A549 (cell line): ENCODE data around the gene BNC2.

ENCODE experiments used
- CEBPB ChIP-seq, 2 experiments: fragments of >200 bp in 1 of 2; sonication (Bioruptor Twin) in 1 of 2; formaldehyde crosslinking in 1 of 2; IDR thresholded peaks; 2 replicates each; pipeline ENCODE4 v1.6.1; 2012 to 2016
- CTCF ChIP-seq: fragments of >200 bp; sonication (Bioruptor Twin); formaldehyde crosslinking; IDR thresholded peaks from 3 replicates; pipeline ENCODE4 v1.5.1; 2016
- FOSL2 ChIP-seq, 2 experiments: fragments of 450-650 bp in 1 of 2; fragments of >200 bp in 1 of 2; sonication (Bioruptor Twin) in 1 of 2; formaldehyde crosslinking; IDR thresholded peaks; 2 replicates each; pipeline versions ENCODE4 v1.5.0 to v1.6.1; 2016 to 2020; ENCODE audit warnings: mild to moderate bottlenecking in 1 of 2, moderate library complexity in 1 of 2
- HES2 ChIP-seq: fragments of >200 bp; sonication (Bioruptor Twin); formaldehyde crosslinking; IDR thresholded peaks from 2 replicates; pipeline ENCODE4 v1.6.1; 2016
- HMGXB4 ChIP-seq: fragments of 250-450 bp; sonication (Bioruptor Pico); IDR thresholded peaks from 2 replicates; pipeline ENCODE4 v1.5.0; 2021; ENCODE audit warnings: mild to moderate bottlenecking, moderate library complexity, borderline replicate concordance
- JUN ChIP-seq, 2 experiments: fragments of >200 bp; sonication (Bioruptor Twin); formaldehyde crosslinking; IDR thresholded peaks; 2 replicates in 1 of 2; 3 replicates in 1 of 2; pipeline ENCODE4 v1.6.1; 2016 to 2017
- JUNB ChIP-seq: fragments of >200 bp; sonication (Bioruptor Twin); formaldehyde crosslinking; IDR thresholded peaks from 2 replicates; pipeline ENCODE4 v1.6.1; 2016
- MAZ ChIP-seq: fragments of 150-350 bp; IDR thresholded peaks from 2 replicates; pipeline ENCODE4 v1.6.1; 2014; ENCODE audit warnings: antibody characterized with exemption, low read depth, low read length, borderline replicate concordance
- POLR2A ChIP-seq: IDR thresholded peaks from 2 replicates; pipeline ENCODE4 v1.6.1; 2012; ENCODE audit warnings: mild to moderate bottlenecking, low read length
- RNF2 ChIP-seq: fragments of 200-600 bp; sonication (generic); IDR thresholded peaks from 2 replicates; pipeline ENCODE4 v1.6.1; 2016; ENCODE audit warnings: low read depth, mild to moderate bottlenecking, antibody characterized with exemption, moderate library complexity, borderline replicate concordance
- SMC3 ChIP-seq: fragments of >200 bp; sonication (Bioruptor Twin); formaldehyde crosslinking; IDR thresholded peaks from 3 replicates; pipeline ENCODE4 v1.6.1; 2018; ENCODE audit warnings: inconsistent platforms
- SREBF2 ChIP-seq: fragments of 450-650 bp; IDR thresholded peaks from 2 replicates; pipeline ENCODE4 v1.6.1; 2014; ENCODE audit warnings: mild to moderate bottlenecking, moderate library complexity
- USF2 ChIP-seq: fragments of 450-650 bp; IDR thresholded peaks from 2 replicates; pipeline ENCODE4 v1.6.1; 2014; ENCODE audit warnings: antibody characterized with exemption

- TF ChIP-seq HMGXB4 (CRISPR knock-in tag): no peak
- TF ChIP-seq RNF2: no peak
- TF ChIP-seq FOSL2 (IDR thresholded peaks at IDR 0.05): no peak
- TF ChIP-seq FOSL2 (CRISPR knock-in tag; IDR thresholded peaks at IDR 0.05): no peak
- no peak for TF ChIP-seq SMC3
- TF ChIP-seq CTCF: no peak
- no peak for TF ChIP-seq MAZ
- TF ChIP-seq JUN (IDR thresholded peaks at IDR 0.05): no peak
- TF ChIP-seq HES2: no peak
- no peak for TF ChIP-seq USF2
- TF ChIP-seq POLR2A: no peak
- no peak for TF ChIP-seq CEBPB (IDR thresholded peaks at IDR 0.05)
- no peak for TF ChIP-seq SREBF2
- TF ChIP-seq JUNB: no peak
Measured at GRCh38 chr9:16501726-16502125, 368.7 kb downstream of the BNC2 start.
